Putamen (tissue), 1 donor: ENCODE results near the gene CCL18.
"Not testable (repeated sequence)": the region's sequence is repeated elsewhere in the genome, so short reads cannot be mapped to it uniquely, and the experiment has no call there.

Source experiments
- DNase-seq: peaks from one replicate; pipeline ENCODE4 v3.0.0-alpha.2; 2016; ENCODE audit warnings: low spot score

Gene CCL18, protein sequence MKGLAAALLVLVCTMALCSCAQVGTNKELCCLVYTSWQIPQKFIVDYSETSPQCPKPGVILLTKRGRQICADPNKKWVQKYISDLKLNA

GRCh38 chr17:36063786-36064541 is at the start of gene CCL18:
Gene CCL18, plus strand, starts transcription at chr17:36064272. Its CDS starts 71 bp downstream, at chr17:36064343.
- no peak for DNase-seq

GRCh38 chr17:36014946-36015345 is 49.1 kb upstream of the CCL18 start:
- no peak for DNase-seq

- DNase-seq: not testable (repeated sequence)
Measured at GRCh38 chr17:36015895-36016294, 48.2 kb upstream of the CCL18 start.

DNA sequence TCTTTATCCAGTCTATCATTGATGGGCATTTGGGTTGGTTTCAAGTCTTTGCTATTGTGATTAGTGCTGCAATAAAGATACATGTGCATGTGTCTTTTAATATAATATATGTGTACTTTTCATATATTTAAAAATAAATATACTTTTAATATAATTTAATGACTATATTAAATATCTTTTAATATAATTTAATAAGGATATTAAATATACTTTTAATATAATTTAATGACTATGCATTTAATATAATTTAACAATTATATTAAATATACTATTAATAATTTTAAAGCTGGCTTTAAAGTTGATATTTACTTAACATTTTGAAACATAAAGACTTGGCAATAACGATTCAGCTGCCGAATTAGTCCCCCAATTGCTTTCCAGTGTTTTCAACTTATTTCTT is 47.5 kb upstream of the CCL18 start:
- no peak for DNase-seq

DNA sequence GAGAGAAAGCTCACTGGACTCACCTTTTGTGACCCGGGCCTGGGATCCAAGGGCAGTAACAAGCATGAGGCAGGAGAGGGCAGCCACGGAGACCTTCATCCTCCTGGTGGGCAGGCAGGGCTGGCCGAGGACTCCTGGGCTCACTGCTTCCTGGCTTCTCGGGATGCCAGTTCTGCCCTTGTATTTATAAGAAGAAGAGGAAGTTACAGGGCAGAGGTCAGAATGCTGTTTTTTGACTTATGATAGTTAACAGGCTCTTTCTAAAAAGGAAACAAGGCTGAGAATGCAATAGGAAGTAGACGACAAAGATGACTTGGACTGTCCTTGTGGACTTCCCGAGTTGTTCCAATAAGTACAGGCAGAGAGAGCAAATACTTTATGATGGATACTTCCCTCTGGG is 46.3 kb upstream of the CCL18 start, which contains the start of gene CCL23:
Gene CCL23 (minus strand): TSS at position 174 of the 400 bp plus-strand sequence. CDS start 75 bp downstream, at position 99.
- DNase-seq: no peak

- DNase-seq: no peak
Measured at GRCh38 chr17:36019423-36019822, 44.6 kb upstream of the CCL18 start.

DNA sequence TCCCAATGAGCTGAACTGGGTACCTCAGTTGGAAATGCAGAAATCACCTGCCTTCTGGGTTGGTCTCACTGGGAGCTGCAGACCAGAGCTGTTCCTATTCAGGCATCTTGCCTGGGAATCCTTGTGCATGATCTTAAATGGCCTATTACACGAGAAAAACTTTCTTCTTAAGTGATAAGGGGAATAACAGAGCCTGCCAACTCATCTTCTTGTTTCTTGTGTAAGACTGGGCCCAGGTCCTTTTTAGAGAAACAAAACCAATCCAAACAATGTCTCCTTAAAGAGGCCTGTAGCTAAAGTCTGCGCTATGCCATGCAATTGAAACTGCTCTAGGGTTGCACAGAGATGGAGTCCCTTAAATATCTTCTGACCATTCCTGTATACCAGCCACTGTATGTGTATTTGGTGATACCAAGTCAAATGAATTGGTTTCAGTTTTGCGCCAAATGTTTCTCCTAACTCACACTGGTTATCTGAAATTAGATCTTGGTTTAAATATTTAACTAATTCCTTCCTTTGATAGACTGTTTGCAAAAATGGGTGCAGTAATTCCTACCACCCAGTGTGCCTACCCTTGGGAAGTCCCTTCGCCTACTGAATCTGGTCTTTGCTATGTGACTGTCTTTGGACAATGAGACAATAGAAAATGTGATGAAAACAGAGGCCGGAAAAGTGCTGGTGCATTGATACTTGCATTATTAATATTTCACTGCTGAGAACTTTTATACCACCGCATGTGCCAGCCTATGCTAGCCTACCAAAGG is 39.8 kb upstream of the CCL18 start:
- DNase-seq: no peak

GRCh38 chr17:36027761-36028160 is 36.3 kb upstream of the CCL18 start:
- no peak for DNase-seq

- DNase-seq: no peak
Measured at GRCh38 chr17:36030956-36031355, 33.1 kb upstream of the CCL18 start.

DNA sequence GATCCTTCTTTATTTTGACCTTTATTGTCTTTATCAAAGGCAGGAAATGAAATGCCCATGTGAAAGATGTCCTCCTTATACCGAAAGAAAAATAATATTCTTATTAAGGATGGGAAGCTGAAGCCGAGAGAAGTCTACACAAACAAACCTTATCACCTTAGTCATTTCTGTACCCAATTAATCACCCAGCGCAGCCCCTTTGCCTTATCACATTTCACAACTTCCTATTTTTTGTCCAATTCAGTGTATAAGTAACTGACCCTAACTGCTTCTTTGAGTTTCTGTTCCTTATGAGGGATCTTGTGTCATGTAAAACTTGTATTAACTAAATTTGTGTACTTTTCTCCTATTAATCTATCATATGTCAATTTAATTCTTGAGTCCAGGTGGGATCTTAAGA is 29.9 kb upstream of the CCL18 start:
- DNase-seq: no peak

DNA sequence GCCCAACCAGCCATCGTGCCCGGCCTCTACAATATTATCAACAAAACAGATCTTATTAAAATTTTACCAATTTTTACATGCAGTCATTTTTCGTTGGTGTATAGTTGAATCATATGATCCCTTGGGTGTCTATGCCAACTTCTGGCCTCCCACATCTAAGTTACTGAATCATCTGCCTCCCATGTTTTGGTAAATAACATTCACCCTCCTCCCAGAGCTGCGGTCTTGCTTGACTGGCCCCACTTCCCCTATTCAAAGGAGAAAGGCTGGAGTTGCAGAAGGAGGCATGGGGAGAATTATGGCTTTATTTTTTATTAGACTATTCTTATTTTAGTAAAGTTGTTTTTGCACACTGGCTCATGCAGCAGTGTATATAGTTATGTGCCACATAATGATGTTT is 27.8 kb upstream of the CCL18 start:
- DNase-seq: no peak

- DNase-seq: no peak
Measured at GRCh38 chr17:36048066-36048465, 16.0 kb upstream of the CCL18 start.

DNA sequence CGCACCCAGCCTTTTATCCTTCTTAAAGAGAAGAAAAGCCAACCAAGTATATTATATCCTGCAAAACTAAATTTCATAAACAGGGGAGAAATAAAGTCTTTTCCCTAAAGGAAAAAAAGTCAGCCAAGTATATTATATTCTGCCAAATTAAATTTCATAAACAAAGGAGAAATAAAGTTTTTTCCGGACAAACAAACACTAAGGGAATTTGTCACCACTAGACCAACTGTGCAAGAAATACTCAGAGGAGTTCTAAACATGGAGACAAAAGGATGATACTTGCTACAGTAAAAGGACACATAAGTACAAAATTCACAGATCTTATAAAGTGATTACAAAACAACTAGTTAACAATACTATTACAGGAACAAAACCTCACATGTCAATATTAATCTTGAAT is 14.4 kb upstream of the CCL18 start:
- DNase-seq: no peak

- DNase-seq: no peak
Measured at GRCh38 chr17:36055171-36055570, 8.9 kb upstream of the CCL18 start.

- DNase-seq: no peak
Measured at GRCh38 chr17:36055921-36056520, 8.1 kb upstream of the CCL18 start.

DNA sequence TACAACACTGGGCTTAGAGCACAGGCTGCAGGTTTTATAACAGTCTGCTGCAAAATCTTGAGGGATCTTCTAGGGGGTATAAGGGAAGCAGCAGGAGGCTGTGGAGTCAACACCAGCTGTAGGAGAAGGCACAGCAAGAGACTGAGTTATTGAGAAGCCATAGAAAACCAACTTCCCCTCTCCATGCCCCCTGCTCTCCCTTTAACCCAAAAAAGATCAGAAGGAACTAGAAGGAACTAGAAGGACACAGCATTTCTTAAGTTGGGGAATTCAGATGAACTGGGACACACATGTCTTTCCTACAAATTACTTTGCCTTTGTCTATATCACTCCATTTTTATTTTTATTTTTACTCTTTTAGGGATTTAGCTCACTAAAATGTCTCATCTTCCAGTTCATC is 6.2 kb upstream of the CCL18 start:
- no peak for DNase-seq

GRCh38 chr17:36059406-36059805 is 4.7 kb upstream of the CCL18 start:
- DNase-seq: no peak

DNA sequence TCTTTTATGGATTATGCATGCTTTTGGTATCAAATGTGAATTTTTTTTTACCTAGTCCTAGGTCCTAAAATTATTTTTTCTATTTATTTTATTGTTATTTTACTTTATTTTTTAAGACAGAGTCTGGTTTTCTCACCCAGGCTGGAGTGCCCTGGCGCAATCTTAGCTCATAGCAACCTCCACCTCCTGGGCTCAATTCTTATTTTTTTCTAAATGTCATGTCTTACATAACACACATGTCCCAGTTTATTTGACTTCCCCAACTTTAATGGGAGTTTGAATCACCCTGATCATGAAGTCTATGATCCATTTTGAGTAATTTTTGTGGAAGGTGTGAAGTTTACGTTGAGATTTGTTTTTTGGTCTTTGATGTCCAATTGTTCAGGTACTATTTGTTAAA is 3.3 kb upstream of the CCL18 start:
- no peak for DNase-seq

DNA sequence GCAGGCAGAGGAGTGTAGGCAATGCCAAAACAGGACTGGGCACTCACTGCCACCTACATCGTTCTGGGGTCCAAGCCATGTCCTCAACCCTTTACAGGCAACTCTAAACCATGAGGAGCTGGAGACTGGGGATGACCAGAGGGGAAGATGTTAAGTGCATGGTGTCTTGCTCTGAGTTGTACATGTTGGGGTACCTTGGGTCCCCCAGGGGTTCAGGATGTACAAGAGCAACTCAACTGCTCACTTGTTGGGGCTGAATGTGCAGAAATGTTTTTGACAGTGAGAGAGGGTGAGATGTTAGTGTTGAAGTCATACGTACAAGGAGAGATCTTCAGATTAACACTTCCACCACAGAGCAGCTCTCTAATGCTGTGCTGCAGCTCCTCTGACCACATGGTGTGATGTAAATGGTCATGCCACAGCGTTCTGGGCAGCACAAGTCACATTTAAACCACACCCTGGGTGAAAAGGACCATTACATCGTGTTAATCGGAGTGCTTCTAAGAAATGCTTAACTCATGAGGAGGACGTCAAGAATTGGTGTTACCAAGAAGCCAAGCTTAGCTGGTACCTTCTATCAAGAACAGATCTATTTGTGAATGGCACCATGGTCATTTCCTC is 2.4 kb downstream of the CCL18 start:
- no peak for DNase-seq

- DNase-seq: no peak
Measured at GRCh38 chr17:36068524-36068923, 4.5 kb downstream of the CCL18 start.

GRCh38 chr17:36069136-36069535 is 5.1 kb downstream of the CCL18 start:
- DNase-seq: no peak

DNA sequence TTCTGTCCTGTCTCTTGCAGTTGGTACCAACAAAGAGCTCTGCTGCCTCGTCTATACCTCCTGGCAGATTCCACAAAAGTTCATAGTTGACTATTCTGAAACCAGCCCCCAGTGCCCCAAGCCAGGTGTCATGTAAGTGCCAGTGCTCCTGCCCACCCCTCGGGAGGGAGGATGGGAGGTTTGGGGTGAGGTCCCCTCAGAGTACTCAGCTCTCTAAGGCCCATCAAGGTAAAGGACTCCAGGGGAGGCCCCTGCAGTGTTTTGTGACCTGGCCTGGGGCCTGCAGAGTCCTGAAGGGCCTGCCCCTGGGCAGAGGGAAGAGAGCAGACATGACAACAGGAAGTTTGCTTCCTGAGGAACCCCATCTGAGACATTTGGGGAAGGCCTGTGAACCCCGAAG is 6.4 kb downstream of the CCL18 start:
- DNase-seq: no peak
